Esophagus muscularis mucosa (tissue), 4 donors: ENCODE data around the gene SMARCA5. TPM values are rescaled to one million over a fixed set of nuclear protein-coding genes. Genes with fewer than 3 reads are reported as not detected.
"Not testable (repeated sequence)": the region's sequence is repeated elsewhere in the genome, so short reads cannot be mapped to it uniquely, and the experiment has no call there.

Experiments used
- DNase-seq: peaks from one replicate; pipeline ENCODE4 v3.0.0-alpha.2; 2017; ENCODE audit errors: extremely low spot score
- H3K27ac ChIP-seq, 4 donors: fragments of 200-600 bp; sonication (generic); replicated peaks in 1 of 4; 1 replicate in 3 of 4; 2 replicates in 1 of 4; pipeline ENCODE4 v1.5.1; 2016 to 2019; ENCODE audit warnings: mild to moderate bottlenecking in 1 of 4
- H3K27me3 ChIP-seq, 4 donors: fragments of 200-600 bp; sonication (generic); one replicate each; pipeline versions ENCODE4 v1.5.1 to v1.6.0; 2016 to 2019
- H3K36me3 ChIP-seq, 4 donors: fragments of 200-600 bp; sonication (generic); one replicate each; pipeline ENCODE4 v1.5.1; 2016 to 2019
- H3K4me1 ChIP-seq, 4 donors: fragments of 200-600 bp; sonication (generic); one replicate each; pipeline ENCODE4 v1.5.1; 2016 to 2019
- H3K4me3 ChIP-seq, 4 donors: fragments of 200-600 bp; sonication (generic); 1 replicate in 2 of 4; 2 replicates in 2 of 4; pipeline ENCODE4 v1.5.1; 2016 to 2019; ENCODE audit warnings: mild to moderate bottlenecking in 4 of 4, moderate library complexity in 1 of 4
- H3K9me3 ChIP-seq, 4 donors: fragments of 200-600 bp; sonication (generic); 1 replicate in 3 of 4; 2 replicates in 1 of 4; pipeline ENCODE4 v1.5.1; 2016 to 2019
- EP300 ChIP-seq: sonication (generic); formaldehyde crosslinking; IDR thresholded peaks from one replicate; pipeline ENCODE4 v1.6.1; 2017; ENCODE audit warnings: antibody characterized with exemption
- POLR2A ChIP-seq: fragments of 450-650 bp; IDR thresholded peaks from one replicate; pipeline ENCODE4 v1.6.1; 2017; ENCODE audit warnings: antibody characterized with exemption, moderate library complexity, mild to moderate bottlenecking, low read depth
- POLR2AphosphoS5 ChIP-seq, 2 donors: sonication (generic); formaldehyde crosslinking; IDR thresholded peaks; one replicate each; pipeline ENCODE4 v1.6.1; 2017; ENCODE audit warnings: antibody characterized with exemption in 2 of 2
- WGBS: methylation state at CpG from one replicate; pipeline ENCODE4 v1.1.5; 2018; 5-methylcytosine and 5-hydroxymethylcytosine counted together
- intact Hi-C: fragments of 100-400 bp; cut with DNase I; formaldehyde crosslinking; loops from one replicate; pipeline ENCODE4 v1.15.1; 2023
- total RNA-seq, 4 donors: library from RNA; depleted of rRNA; stranded (reverse); fragments of >200 nt; gene quantifications; one replicate each; pipeline versions ENCODE4 v1.1.0 to v1.2.1, GENCODE V29; 2016
- TF ChIP-seq, protein P1 (sequence below), 3 experiments: fragments of 200-600 bp in 2 of 3; fragments of 450-650 bp in 1 of 3; sonication (generic) in 2 of 3; IDR thresholded peaks; one replicate each; pipeline ENCODE4 v1.5.1; 2017 to 2019; ENCODE audit warnings: antibody characterized with exemption in 3 of 3, mild to moderate bottlenecking in 2 of 3, moderate library complexity in 1 of 3

SMARCA5 gene
- total RNA-seq, 4 donors from 2014 or later, result 38.0 to 59.8 (median 46.3) TPM

GRCh38 chr4:143524211-143524610, 10.7 kb downstream of the SMARCA5 start:
- no peak overlapping the region for H3K4me3 ChIP-seq
- 90% methylated on average over 4 of the region's 4 CpGs for WGBS
- H3K27ac ChIP-seq, result no peak overlapping the region
- intact Hi-C loops, result no loop called here
- peaks cover 9 to 40% (median 36%) of the 10 kb centered on the region in 4 donors for H3K4me1 ChIP-seq
- TF ChIP-seq POLR2A, result no peak
- TF ChIP-seq, protein P1, sequence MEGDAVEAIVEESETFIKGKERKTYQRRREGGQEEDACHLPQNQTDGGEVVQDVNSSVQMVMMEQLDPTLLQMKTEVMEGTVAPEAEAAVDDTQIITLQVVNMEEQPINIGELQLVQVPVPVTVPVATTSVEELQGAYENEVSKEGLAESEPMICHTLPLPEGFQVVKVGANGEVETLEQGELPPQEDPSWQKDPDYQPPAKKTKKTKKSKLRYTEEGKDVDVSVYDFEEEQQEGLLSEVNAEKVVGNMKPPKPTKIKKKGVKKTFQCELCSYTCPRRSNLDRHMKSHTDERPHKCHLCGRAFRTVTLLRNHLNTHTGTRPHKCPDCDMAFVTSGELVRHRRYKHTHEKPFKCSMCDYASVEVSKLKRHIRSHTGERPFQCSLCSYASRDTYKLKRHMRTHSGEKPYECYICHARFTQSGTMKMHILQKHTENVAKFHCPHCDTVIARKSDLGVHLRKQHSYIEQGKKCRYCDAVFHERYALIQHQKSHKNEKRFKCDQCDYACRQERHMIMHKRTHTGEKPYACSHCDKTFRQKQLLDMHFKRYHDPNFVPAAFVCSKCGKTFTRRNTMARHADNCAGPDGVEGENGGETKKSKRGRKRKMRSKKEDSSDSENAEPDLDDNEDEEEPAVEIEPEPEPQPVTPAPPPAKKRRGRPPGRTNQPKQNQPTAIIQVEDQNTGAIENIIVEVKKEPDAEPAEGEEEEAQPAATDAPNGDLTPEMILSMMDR (IDR thresholded peaks at IDR 0.05), result no peak
- no peak for TF ChIP-seq EP300
- no peak for TF ChIP-seq POLR2AphosphoS5 (IDR thresholded peaks at IDR 0.05)
- no peaks in the 10 kb centered on the region for H3K9me3 ChIP-seq
- no peaks in the 10 kb centered on the region for H3K27me3 ChIP-seq
- DNase-seq, result no peak
- peaks cover 40 to 87% (median 62%) of the 10 kb centered on the region in 4 donors for H3K36me3 ChIP-seq

DNA sequence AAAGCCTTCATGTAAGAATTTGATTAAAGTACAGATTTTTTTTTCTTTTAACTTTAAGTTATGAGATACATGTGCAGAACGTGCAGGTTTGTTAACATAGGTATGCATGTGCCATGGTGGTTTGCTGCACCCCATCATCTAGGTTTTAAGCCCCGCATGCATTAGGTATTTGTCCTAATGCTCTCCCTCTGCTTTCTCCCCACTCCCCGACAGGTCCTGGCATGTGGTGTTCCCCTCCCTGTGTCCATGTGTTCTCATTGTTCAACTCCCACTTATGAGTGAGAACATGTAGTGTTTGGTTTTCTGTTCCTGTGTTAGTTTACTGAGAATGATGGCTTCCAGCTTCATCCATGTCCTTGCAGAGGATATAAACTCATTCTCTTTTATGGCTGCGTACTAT, 14.5 kb downstream of the SMARCA5 start:
- H3K4me3 ChIP-seq, intact Hi-C loops, H3K27ac ChIP-seq, H3K27me3 ChIP-seq, DNase-seq, H3K9me3 ChIP-seq: not testable (repeated sequence)
- H3K4me1 ChIP-seq, result peaks cover 6 to 38% (median 25%) of the 10 kb centered on the region in 4 donors
- 85% methylated on average over 4 of the region's 4 CpGs for WGBS
- peaks cover 53 to 94% (median 77%) of the 10 kb centered on the region in 4 donors for H3K36me3 ChIP-seq

GRCh38 chr4:143531380-143531779, 17.9 kb downstream of the SMARCA5 start:
- Histone ChIP-seq H3K4me3 (no peak overlapping the region), H3K27ac (no peak overlapping the region), H3K27me3 (no peaks in the 10 kb centered on the region), H3K4me1 (peaks cover 6 to 25% (median 12%) of the 10 kb centered on the region in 4 donors), H3K9me3 (no peaks in the 10 kb centered on the region), H3K36me3 (peaks cover 58 to 95% (median 78%) of the 10 kb centered on the region in 4 donors)
- TF ChIP-seq EP300 (no peak), POLR2AphosphoS5 (IDR thresholded peaks at IDR 0.05) (no peak)
- TF ChIP-seq, protein P1 (IDR thresholded peaks at IDR 0.05), result peak in 1 of 3 experiments; percentile 38
- no peak for DNase-seq
- intact Hi-C loops, result loop anchor here (10.0 kb wide), 1 partner anchor 1583 kb away; no protein-coding TSS in a partner anchor
- WGBS, result 22% methylated on average over 1 of the region's 1 CpG

DNA sequence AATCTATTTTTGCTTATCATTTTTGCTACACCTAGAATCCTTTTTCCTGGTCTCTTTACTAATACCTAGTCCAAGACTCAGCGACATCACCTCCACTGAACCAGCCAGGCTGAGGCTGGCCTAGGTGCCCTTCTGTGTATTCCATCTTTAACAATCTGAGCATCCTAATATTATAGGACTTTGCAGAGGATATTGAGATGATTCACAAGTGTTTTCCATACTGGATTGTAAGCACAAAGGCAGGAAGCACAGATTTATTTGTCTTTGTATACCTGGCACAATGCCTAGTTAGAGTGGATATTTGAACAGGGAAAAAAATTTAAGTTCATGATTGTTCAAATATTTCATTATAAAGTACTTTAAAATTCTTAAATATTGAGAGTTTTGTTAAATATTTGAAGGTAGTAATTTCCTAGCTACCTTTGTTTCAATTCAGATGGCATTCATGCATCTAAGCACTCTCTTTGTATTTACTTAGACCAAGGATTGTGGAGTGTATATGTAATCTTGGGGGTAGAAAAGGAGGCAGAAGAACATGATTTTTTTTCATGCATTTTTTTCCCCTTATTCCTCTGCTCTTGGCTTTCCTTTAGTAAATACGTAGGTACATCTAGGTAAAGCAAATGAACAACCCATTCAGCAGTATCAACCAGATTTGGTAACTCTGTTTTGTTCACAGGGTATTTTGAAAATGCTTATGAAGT, 18.4 kb downstream of the SMARCA5 start:
- H3K27ac ChIP-seq, result no peak overlapping the region
- no peaks in the 10 kb centered on the region for H3K27me3 ChIP-seq
- TF ChIP-seq POLR2A, result no peak
- H3K9me3 ChIP-seq, result no peaks in the 10 kb centered on the region
- H3K4me3 ChIP-seq, result no peak overlapping the region
- peaks cover 60 to 95% (median 78%) of the 10 kb centered on the region in 4 donors for H3K36me3 ChIP-seq
- intact Hi-C loops, result loop anchor here (10.0 kb wide), 1 partner anchor 1583 kb away; no protein-coding TSS in a partner anchor
- 86% methylated on average over 2 of the region's 2 CpGs for WGBS
- H3K4me1 ChIP-seq, result peaks cover 6 to 25% (median 12%) of the 10 kb centered on the region in 4 donors
- DNase-seq, result no peak

DNA sequence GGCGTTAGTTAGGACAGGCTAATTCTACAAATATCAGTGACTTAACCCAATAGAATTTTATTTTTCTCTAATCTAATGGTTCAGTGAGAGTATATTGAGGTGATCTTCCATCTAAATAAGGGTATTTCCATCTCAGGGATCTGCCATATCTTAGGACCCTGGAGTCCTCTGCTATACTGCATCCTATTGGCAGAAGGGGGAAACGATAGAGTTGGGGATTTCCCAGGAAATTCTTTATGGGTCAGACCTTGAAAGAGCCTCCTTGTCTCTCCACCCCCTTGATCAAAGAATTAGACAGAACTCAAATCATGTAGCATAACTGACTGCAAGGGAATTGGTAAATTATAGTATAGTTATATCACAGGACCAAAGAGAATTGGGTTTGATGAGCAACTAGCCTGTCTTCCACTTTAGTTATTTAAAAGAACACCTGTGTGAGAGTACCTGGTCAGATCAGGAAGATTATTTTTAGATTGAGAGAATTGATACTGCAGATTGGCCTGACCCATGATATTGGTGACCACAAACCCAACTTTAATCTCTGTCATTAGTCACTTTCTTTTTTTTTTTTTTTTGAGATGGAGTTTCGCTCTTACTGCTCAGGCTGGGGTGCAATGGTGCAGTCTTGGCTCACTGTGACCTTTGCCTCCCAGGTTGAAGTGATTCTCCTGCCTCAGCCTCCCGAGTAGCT, 25.6 kb downstream of the SMARCA5 start:
- Histone ChIP-seq H3K9me3 (no peaks in the 10 kb centered on the region), H3K27me3 (no peaks in the 10 kb centered on the region), H3K4me3 (no peak overlapping the region), H3K36me3 (peaks cover 55 to 100% (median 85%) of the 10 kb centered on the region in 4 donors), H3K4me1 (no peaks in the 10 kb centered on the region), H3K27ac (no peak overlapping the region)
- intact Hi-C loops, result loop anchor here (10.0 kb wide), 1 partner anchor 1576 kb away; no protein-coding TSS in a partner anchor
- TF ChIP-seq, protein P1 (IDR thresholded peaks at IDR 0.05), result no peak
- TF ChIP-seq POLR2AphosphoS5 (IDR thresholded peaks at IDR 0.05), result no peak
- TF ChIP-seq POLR2A, result no peak
- no peak for TF ChIP-seq EP300
- 93% methylated on average over 4 of the region's 4 CpGs for WGBS
- DNase-seq, result no peak
